Measurements from ENCODE around the gene TTI1. TPM values are rescaled to one million over a fixed set of nuclear protein-coding genes. Genes with fewer than 3 reads are reported as not detected.

The TTI1 gene
- total RNA-seq, 2 experiments from 2014 or later: 10.6 to 11.4 TPM

DNA sequence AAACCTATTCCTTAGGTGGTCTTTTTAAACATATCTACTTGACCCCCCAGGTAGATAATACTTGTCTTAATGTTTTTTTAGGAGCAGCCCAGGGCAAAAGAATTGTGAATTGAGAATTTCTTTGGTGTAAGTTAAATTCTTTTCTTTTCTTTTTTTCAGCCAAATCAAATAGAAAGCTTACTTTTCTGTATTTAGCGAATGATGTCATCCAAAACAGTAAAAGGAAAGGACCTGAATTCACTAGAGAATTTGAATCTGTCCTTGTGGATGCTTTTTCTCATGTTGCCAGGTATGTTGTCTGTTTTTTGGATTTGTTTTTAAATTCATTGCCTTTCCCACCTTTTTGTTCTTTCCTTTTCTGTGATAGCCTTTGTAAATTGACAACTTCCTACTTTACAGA lies 7.0 kb upstream of the TTI1 start:
- Histone ChIP-seq H3K27ac (ENCODE audit: low read depth in 1 of 2, low read length in 2 of 2) (no peak overlapping the region), H3K36me3 (ENCODE audit: insufficient read depth, low read length) (peaks cover 58% of the 10 kb centered on the region), H3K4me1 (ENCODE audit: insufficient read depth, low read length) (peaks cover 13% of the 10 kb centered on the region), H3K4me3 (ENCODE audit: low read length) (no peak overlapping the region), H3K27me3 (ENCODE audit: control insufficient read depth in 1 of 2, insufficient read depth in 2 of 2, low read length in 2 of 2) (no peaks in the 10 kb centered on the region), H3K9me3 (ENCODE audit: control insufficient read depth in 1 of 2, insufficient read depth in 1 of 2, low read length in 2 of 2) (no peaks in the 10 kb centered on the region)
- Mint-ChIP-seq H3K9me3 (no peaks in the 10 kb centered on the region), H3K36me3 (ENCODE audit: low read depth) (peaks cover 81% of the 10 kb centered on the region), H3K4me1 (ENCODE audit: low read depth) (peaks cover 60% of the 10 kb centered on the region), H3K27ac (peak overlapping the region; percentile 8), H3K27me3 (no peaks in the 10 kb centered on the region), H3K4me3 (no peak overlapping the region)
- ATAC-seq (ENCODE audit: poor library complexity) (no peak), DNase-seq (no peak)
- CTCF ChIA-PET: no interaction called here
- POLR2A ChIA-PET: no interaction called here
- TF ChIP-seq, protein P1, sequence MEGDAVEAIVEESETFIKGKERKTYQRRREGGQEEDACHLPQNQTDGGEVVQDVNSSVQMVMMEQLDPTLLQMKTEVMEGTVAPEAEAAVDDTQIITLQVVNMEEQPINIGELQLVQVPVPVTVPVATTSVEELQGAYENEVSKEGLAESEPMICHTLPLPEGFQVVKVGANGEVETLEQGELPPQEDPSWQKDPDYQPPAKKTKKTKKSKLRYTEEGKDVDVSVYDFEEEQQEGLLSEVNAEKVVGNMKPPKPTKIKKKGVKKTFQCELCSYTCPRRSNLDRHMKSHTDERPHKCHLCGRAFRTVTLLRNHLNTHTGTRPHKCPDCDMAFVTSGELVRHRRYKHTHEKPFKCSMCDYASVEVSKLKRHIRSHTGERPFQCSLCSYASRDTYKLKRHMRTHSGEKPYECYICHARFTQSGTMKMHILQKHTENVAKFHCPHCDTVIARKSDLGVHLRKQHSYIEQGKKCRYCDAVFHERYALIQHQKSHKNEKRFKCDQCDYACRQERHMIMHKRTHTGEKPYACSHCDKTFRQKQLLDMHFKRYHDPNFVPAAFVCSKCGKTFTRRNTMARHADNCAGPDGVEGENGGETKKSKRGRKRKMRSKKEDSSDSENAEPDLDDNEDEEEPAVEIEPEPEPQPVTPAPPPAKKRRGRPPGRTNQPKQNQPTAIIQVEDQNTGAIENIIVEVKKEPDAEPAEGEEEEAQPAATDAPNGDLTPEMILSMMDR (IDR thresholded peaks at IDR 0.05): no peak
- intact Hi-C loops (cut with DNase I, micrococcal nuclease): no loop called here

- H3K27ac ChIP-seq (ENCODE audit: low read depth in 1 of 2, low read length in 2 of 2): no peak overlapping the region
- CTCF ChIA-PET: interaction anchor here (0.9 kb wide), 1 partner anchor 37 kb away, joined by 3 read pairs; no protein-coding TSS in a partner anchor
- Mint-ChIP-seq H3K9me3 (no peaks in the 10 kb centered on the region), H3K27me3 (no peaks in the 10 kb centered on the region), H3K4me3 (peak overlapping the region; percentile 71), H3K36me3 (ENCODE audit: low read depth) (peaks cover 74% of the 10 kb centered on the region), H3K27ac (peak overlapping the region; percentile 49), H3K4me1 (ENCODE audit: low read depth) (peaks cover 71% of the 10 kb centered on the region)
- peaks cover 37% of the 10 kb centered on the region for H3K4me1 ChIP-seq (ENCODE audit: insufficient read depth, low read length)
- peaks cover 22% of the 10 kb centered on the region for H3K36me3 ChIP-seq (ENCODE audit: insufficient read depth, low read length)
- intact Hi-C loops (cut with DNase I, micrococcal nuclease): loop anchor here in 1 of 2 experiments (5.0 to 10.0 kb wide), 2 partner anchors 708 to 744 kb away; partner anchors contain the start of gene ACTR5
- POLR2A ChIA-PET: interaction anchor here (1.1 kb wide), 1 partner anchor 17 kb away, joined by 4 read pairs; no protein-coding TSS in a partner anchor
- ATAC-seq (ENCODE audit: poor library complexity): no peak
- H3K4me3 ChIP-seq (ENCODE audit: low read length): no peak overlapping the region
- TF ChIP-seq, protein P1 (IDR thresholded peaks at IDR 0.05): no peak
- H3K27me3 ChIP-seq (ENCODE audit: control insufficient read depth in 1 of 2, insufficient read depth in 2 of 2, low read length in 2 of 2): no peaks in the 10 kb centered on the region
- H3K9me3 ChIP-seq (ENCODE audit: control insufficient read depth in 1 of 2, insufficient read depth in 1 of 2, low read length in 2 of 2): no peaks in the 10 kb centered on the region
- no peak for DNase-seq
These were observed 3.1 kb upstream of the TTI1 start for GRCh38 chr20:38036366-38036765.

DNA sequence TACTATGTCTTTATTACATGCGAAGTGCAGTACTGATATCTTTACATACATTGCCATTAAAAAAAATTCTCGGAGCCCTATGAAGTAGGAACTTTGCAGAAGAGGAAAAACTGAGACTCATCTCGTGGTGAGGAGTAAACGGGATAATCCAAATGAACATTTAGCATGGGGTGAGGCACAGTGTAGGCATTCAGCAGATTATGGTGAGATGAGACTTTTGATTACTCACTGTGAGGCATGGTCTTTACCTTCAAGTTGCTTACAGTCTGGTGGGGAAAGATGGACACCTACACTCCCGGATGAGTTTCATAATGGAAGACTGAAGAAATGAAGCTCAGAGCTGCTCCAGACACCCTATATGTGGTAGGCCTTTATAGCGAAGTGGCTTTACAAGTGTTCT lies 1.7 kb upstream of the TTI1 start:
- Mint-ChIP-seq H3K4me3 (peak overlapping the region; percentile 99), H3K27me3 (no peaks in the 10 kb centered on the region), H3K9me3 (no peaks in the 10 kb centered on the region), H3K36me3 (ENCODE audit: low read depth) (peaks cover 70% of the 10 kb centered on the region), H3K4me1 (ENCODE audit: low read depth) (peaks cover 72% of the 10 kb centered on the region), H3K27ac (peak overlapping the region; percentile 100)
- Histone ChIP-seq H3K27ac (ENCODE audit: low read depth in 1 of 2, low read length in 2 of 2) (no peak overlapping the region), H3K4me3 (ENCODE audit: low read length) (peak overlapping the region; percentile 79), H3K9me3 (ENCODE audit: control insufficient read depth in 1 of 2, insufficient read depth in 1 of 2, low read length in 2 of 2) (no peaks in the 10 kb centered on the region), H3K27me3 (ENCODE audit: control insufficient read depth in 1 of 2, insufficient read depth in 2 of 2, low read length in 2 of 2) (no peaks in the 10 kb centered on the region), H3K36me3 (ENCODE audit: insufficient read depth, low read length) (peaks cover 10% of the 10 kb centered on the region), H3K4me1 (ENCODE audit: insufficient read depth, low read length) (peaks cover 37% of the 10 kb centered on the region)
- ChIA-PET CTCF (no interaction called here), POLR2A (no interaction called here)
- ATAC-seq (ENCODE audit: poor library complexity) (no peak), DNase-seq (no peak)
- TF ChIP-seq, protein P1 (IDR thresholded peaks at IDR 0.05): no peak
- intact Hi-C loops (cut with DNase I, micrococcal nuclease): loop anchor here in 1 of 2 experiments (5.0 to 10.0 kb wide), 4 partner anchors 437 to 938 kb away; partner anchors contain the start of genes ACTR5, RALGAPB and RBL1
